ENCODE results near the gene NECTIN1. TPM values are rescaled to one million over a fixed set of nuclear protein-coding genes. Genes with fewer than 3 reads are reported as not detected.

Gene NECTIN1
- total RNA-seq, 4 donors from 2014 or later = 11.6 to 23.6 (median 16.6) TPM

DNA sequence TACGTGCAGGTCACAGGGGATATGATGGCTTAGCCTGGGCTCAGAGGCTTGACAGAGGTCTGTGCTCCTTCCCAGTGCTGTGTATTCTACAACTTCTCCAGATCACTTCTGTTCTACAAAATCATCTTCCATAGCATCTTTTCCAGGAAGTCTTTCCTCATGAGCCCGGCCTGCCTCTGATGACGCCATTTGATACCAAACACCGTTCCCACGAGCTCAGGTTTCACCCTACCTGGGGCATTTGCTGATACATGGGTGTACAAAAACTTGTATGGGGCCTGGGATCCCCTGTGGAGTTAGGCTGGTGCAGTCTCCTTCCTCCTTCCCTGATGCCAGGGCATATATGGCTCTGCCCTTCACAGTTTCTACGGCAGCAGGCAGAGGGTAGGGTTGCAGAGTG, 78.7 kb downstream of the NECTIN1 start:
- H3K9me3 ChIP-seq = no peaks in the 10 kb centered on the region
- no peaks in the 10 kb centered on the region for H3K4me1 ChIP-seq
- no peak for TF ChIP-seq POLR2A (IDR thresholded peaks at IDR 0.05)
- TF ChIP-seq, protein P1, sequence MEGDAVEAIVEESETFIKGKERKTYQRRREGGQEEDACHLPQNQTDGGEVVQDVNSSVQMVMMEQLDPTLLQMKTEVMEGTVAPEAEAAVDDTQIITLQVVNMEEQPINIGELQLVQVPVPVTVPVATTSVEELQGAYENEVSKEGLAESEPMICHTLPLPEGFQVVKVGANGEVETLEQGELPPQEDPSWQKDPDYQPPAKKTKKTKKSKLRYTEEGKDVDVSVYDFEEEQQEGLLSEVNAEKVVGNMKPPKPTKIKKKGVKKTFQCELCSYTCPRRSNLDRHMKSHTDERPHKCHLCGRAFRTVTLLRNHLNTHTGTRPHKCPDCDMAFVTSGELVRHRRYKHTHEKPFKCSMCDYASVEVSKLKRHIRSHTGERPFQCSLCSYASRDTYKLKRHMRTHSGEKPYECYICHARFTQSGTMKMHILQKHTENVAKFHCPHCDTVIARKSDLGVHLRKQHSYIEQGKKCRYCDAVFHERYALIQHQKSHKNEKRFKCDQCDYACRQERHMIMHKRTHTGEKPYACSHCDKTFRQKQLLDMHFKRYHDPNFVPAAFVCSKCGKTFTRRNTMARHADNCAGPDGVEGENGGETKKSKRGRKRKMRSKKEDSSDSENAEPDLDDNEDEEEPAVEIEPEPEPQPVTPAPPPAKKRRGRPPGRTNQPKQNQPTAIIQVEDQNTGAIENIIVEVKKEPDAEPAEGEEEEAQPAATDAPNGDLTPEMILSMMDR (IDR thresholded peaks at IDR 0.05) = no peak
- H3K27me3 ChIP-seq = no peaks in the 10 kb centered on the region
- no peak overlapping the region for H3K4me3 ChIP-seq
- H3K27ac ChIP-seq = no peak overlapping the region
- no peaks in the 10 kb centered on the region for H3K36me3 ChIP-seq
- DNase-seq = no peak

DNA sequence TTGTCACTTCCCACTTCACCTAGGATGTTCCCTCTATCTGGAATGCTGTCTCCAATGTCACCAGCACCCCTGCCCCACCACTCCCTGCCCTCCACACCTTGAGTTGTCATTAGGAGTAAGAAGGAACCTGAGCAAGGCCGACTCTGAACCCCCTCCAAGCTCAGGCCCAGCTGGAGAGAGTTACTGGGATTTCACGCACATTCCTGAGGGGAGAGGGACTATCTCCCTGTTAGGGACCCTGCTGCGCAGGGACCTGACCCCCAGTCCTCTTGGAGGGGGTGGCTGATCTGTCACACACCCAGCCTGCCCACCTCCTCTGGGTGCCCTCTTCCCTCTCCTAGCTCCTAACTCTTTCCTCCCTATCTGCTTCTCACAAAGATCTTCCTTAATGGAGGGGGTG, 81.7 kb downstream of the NECTIN1 start:
- Histone ChIP-seq H3K9me3 (no peaks in the 10 kb centered on the region), H3K27ac (no peak overlapping the region), H3K27me3 (no peaks in the 10 kb centered on the region), H3K4me1 (no peaks in the 10 kb centered on the region), H3K4me3 (no peak overlapping the region), H3K36me3 (no peaks in the 10 kb centered on the region)
- no peak for TF ChIP-seq POLR2A (IDR thresholded peaks at IDR 0.05)
- TF ChIP-seq, protein P1 (IDR thresholded peaks at IDR 0.05) = no peak
- no peak for DNase-seq

DNA sequence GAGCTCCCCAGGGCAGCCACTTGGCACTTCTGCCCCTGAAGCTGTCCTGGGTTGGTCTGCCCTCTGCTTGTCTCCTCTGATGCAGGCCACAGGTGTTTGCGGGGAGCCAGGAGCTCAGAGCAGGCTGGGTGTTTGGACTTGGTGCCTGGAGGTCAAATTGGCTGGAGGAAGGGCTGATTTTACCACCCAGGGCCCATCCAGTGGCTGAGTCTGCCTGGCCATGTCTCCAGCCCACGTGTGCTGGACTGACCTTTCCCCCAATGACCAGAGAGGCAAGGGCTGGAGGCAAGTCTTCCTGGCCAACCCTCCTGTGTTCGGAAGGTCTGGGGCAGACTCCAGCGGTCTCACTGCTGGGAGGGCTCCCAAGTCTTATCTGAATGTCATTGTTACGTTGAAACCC, 84.0 kb downstream of the NECTIN1 start:
- no peaks in the 10 kb centered on the region for H3K36me3 ChIP-seq
- no peaks in the 10 kb centered on the region for H3K4me1 ChIP-seq
- H3K4me3 ChIP-seq = no peak overlapping the region
- no peaks in the 10 kb centered on the region for H3K27me3 ChIP-seq
- no peak for TF ChIP-seq POLR2A (IDR thresholded peaks at IDR 0.05)
- TF ChIP-seq, protein P1 (IDR thresholded peaks at IDR 0.05) = no peak
- H3K9me3 ChIP-seq = no peaks in the 10 kb centered on the region
- no peak for DNase-seq
- H3K27ac ChIP-seq = no peak overlapping the region

DNA sequence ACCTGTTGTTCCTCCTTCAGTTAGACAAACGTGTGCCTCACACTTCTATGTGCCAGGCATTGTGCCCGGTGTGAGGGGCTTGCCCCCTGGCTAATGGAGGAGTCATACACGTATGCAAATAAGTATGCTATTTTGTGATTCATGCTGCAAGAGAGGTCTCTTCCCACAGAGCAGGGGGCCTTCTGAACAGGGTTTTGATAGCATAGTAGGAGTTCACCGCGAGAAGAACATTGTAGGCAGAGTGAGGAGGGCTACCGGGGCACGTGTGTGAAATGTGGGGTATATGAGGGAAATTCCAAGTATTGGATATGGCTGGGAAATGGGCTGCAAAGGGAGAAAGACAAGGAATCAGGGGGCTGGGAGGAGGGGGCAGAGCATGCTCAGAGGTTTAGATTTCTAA, 84.5 kb downstream of the NECTIN1 start:
- Histone ChIP-seq H3K36me3 (no peaks in the 10 kb centered on the region), H3K4me3 (no peak overlapping the region), H3K27ac (no peak overlapping the region), H3K9me3 (no peaks in the 10 kb centered on the region), H3K4me1 (no peaks in the 10 kb centered on the region), H3K27me3 (no peaks in the 10 kb centered on the region)
- DNase-seq = no peak
- no peak for TF ChIP-seq POLR2A (IDR thresholded peaks at IDR 0.05)
- TF ChIP-seq, protein P1 (IDR thresholded peaks at IDR 0.05) = no peak

DNA sequence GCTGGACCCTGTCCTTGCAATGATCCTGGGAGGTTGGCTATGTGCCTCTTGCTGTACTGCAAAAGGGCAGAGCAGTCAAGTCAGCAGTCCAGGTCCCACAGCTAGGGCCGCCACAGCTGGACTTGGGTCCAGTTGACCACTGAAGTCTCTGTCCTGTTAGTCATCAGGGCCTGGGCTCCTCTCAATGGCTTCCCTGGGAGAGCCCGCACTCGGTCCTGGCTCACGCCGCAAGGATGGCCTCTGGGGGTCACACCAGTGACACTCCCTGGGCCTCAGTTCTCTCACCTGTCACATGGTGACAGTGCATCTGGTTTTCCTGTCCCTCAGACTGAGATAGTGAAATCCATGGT, 85.1 kb downstream of the NECTIN1 start:
- TF ChIP-seq POLR2A (IDR thresholded peaks at IDR 0.05) = no peak
- TF ChIP-seq, protein P1 (IDR thresholded peaks at IDR 0.05) = no peak
- H3K9me3 ChIP-seq = no peaks in the 10 kb centered on the region
- no peaks in the 10 kb centered on the region for H3K27me3 ChIP-seq
- no peak overlapping the region for H3K27ac ChIP-seq
- no peaks in the 10 kb centered on the region for H3K36me3 ChIP-seq
- H3K4me1 ChIP-seq = no peaks in the 10 kb centered on the region
- no peak for DNase-seq
- no peak overlapping the region for H3K4me3 ChIP-seq

DNA sequence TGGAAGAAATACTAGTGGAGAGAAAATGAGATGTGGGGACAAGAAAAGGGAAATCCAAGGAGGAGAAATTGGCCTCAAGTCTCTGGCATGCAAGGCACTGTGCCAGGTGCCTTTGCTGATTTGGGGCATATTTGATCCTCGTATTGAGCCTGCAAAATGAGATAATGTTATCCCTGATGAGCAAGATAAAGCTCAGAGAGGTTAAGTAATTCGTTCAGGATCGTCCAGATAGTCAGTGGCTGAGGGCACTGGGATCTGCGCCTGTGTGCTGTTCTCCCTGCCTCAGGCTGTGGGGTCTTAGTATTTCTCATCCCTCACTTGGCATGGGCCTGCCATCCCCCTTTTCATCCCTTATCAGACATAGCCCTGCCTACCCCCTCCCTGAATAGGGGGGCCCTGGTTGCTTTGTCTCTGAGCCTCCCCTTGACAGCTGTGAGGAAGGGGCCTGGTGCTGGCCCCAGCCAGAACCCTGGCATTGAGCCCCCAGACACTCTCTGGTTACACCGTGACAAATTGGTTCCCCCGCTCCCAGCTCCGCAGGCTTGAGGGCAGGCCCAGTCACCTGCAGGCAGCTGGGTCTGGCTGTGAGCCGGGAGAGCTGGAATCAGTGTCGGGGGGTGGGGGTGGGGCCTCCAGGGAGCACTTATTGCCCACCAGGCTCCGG, 85.7 kb downstream of the NECTIN1 start:
- no peaks in the 10 kb centered on the region for H3K27me3 ChIP-seq
- H3K4me1 ChIP-seq = no peaks in the 10 kb centered on the region
- no peak for TF ChIP-seq POLR2A (IDR thresholded peaks at IDR 0.05)
- TF ChIP-seq, protein P1 (IDR thresholded peaks at IDR 0.05) = no peak
- no peak for DNase-seq
- no peaks in the 10 kb centered on the region for H3K9me3 ChIP-seq
- H3K36me3 ChIP-seq = no peaks in the 10 kb centered on the region
- H3K27ac ChIP-seq = no peak overlapping the region
- no peak overlapping the region for H3K4me3 ChIP-seq
